ENCODE data around the gene EFCAB6.

The EFCAB6 gene

DNA sequence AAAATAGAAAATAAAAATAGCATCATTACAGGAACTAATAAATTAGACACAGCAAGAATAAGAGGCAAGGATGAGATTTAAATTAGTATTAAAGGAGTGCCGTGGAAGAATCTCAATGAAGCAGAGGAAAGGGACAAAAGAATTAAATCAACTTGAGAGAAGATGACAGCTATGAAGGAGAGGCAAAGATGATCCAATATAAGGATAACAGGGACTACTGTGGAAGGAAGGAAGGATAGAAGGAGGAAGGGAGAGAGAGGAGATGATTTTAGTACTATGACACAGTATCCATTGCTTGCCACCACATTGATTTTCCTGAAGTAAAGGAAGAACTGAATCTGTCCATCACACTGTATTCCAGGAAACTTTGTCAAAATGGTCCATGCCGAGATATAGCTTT lies 98.0 kb downstream of the EFCAB6 start:
- Histone ChIP-seq H3K27me3 (ENCODE audit: control insufficient read depth, low read length) (peaks cover 10% of the 10 kb centered on the region; the same call in 1 of the 2 replicates), H3K9me3 (ENCODE audit: control insufficient read depth, insufficient read depth, low read length) (no peaks in the 10 kb centered on the region), H3F3A (ENCODE audit: control insufficient read depth, insufficient read depth) (no peaks in the 10 kb centered on the region), H3K4me3 (ENCODE audit: low read length) (no peak overlapping the region), H3K79me2 (ENCODE audit: control insufficient read depth, low read length) (no peaks in the 10 kb centered on the region), H3K4me2 (ENCODE audit: low read length) (no peak overlapping the region), H3K27ac (ENCODE audit: low read depth, low read length) (no peak overlapping the region), H3K4me1 (ENCODE audit: control insufficient read depth, low read length) (no peaks in the 10 kb centered on the region), H3K9me2 (replicated peaks; ENCODE audit: control insufficient read depth, low read length) (no peaks in the 10 kb centered on the region), H3K36me3 (ENCODE audit: control insufficient read depth, low read length) (no peaks in the 10 kb centered on the region), H4K20me1 (ENCODE audit: control insufficient read depth, insufficient read depth, low read depth, low read length) (no peaks in the 10 kb centered on the region)
- TF ChIP-seq EZH2phosphoT487 (IDR thresholded peaks at IDR 0.05; ENCODE audit: borderline replicate concordance, low read length) = no peak
- TF ChIP-seq CTCF (IDR thresholded peaks at IDR 0.05; ENCODE audit: low read depth, low read length, poor library complexity, severe bottlenecking) = no peak

- Histone ChIP-seq H3K4me3 (ENCODE audit: low read length) (no peak overlapping the region), H3K4me1 (ENCODE audit: control insufficient read depth, low read length) (no peaks in the 10 kb centered on the region)
- TF ChIP-seq CTCF (IDR thresholded peaks at IDR 0.05; ENCODE audit: low read depth, low read length, poor library complexity, severe bottlenecking) (no peak), EZH2phosphoT487 (IDR thresholded peaks at IDR 0.05; ENCODE audit: borderline replicate concordance, low read length) (no peak)
Measured at GRCh38 chr22:43711681-43712080, 100.4 kb downstream of the EFCAB6 start.

DNA sequence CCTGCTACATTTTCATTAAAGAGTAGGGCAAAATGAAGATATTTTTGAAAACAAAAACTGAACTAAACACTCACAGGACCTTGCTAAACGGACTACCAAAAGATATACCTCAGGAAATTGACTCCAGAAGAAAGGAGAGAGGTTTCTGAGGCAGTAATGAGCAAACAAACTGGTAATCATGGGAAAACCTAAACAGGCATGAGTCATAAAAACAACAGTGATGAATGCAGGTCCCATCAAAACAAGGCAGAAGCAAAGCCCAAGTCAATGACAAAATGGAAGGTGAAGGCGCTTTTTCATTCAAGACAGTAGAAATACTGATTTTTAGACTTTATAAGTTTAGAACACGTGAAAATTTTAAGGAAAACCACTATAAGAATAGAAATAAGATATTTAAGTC lies 104.5 kb downstream of the EFCAB6 start:
- TF ChIP-seq EZH2phosphoT487 (IDR thresholded peaks at IDR 0.05; ENCODE audit: borderline replicate concordance, low read length) (no peak), CTCF (IDR thresholded peaks at IDR 0.05; ENCODE audit: low read depth, low read length, poor library complexity, severe bottlenecking) (no peak)
- Histone ChIP-seq H3F3A (ENCODE audit: control insufficient read depth, insufficient read depth) (no peaks in the 10 kb centered on the region), H3K9me2 (replicated peaks; ENCODE audit: control insufficient read depth, low read length) (no peaks in the 10 kb centered on the region), H3K4me1 (ENCODE audit: control insufficient read depth, low read length) (no peaks in the 10 kb centered on the region), H3K4me2 (ENCODE audit: low read length) (no peak overlapping the region), H3K4me3 (ENCODE audit: low read length) (no peak overlapping the region), H3K79me2 (ENCODE audit: control insufficient read depth, low read length) (no peaks in the 10 kb centered on the region), H4K20me1 (ENCODE audit: control insufficient read depth, insufficient read depth, low read depth, low read length) (no peaks in the 10 kb centered on the region), H3K36me3 (ENCODE audit: control insufficient read depth, low read length) (no peaks in the 10 kb centered on the region), H3K27me3 (ENCODE audit: control insufficient read depth, low read length) (no peaks in the 10 kb centered on the region), H3K27ac (ENCODE audit: low read depth, low read length) (no peak overlapping the region), H3K9me3 (ENCODE audit: control insufficient read depth, insufficient read depth, low read length) (no peaks in the 10 kb centered on the region)

More at GRCh38 chr22:43711681-43712080, 100.4 kb downstream of the EFCAB6 start:
- no peaks in the 10 kb centered on the region for H3F3A ChIP-seq (ENCODE audit: control insufficient read depth, insufficient read depth)
- H4K20me1 ChIP-seq (ENCODE audit: control insufficient read depth, insufficient read depth, low read depth, low read length) = no peaks in the 10 kb centered on the region
- H3K27ac ChIP-seq (ENCODE audit: low read depth, low read length) = no peak overlapping the region
- no peak overlapping the region for H3K4me2 ChIP-seq (ENCODE audit: low read length)
- H3K36me3 ChIP-seq (ENCODE audit: control insufficient read depth, low read length) = no peaks in the 10 kb centered on the region
- H3K79me2 ChIP-seq (ENCODE audit: control insufficient read depth, low read length) = no peaks in the 10 kb centered on the region
- H3K9me2 ChIP-seq (replicated peaks; ENCODE audit: control insufficient read depth, low read length) = no peaks in the 10 kb centered on the region
- H3K27me3 ChIP-seq (ENCODE audit: control insufficient read depth, low read length) = no peaks in the 10 kb centered on the region
- no peaks in the 10 kb centered on the region for H3K9me3 ChIP-seq (ENCODE audit: control insufficient read depth, insufficient read depth, low read length)

All from DOHH2 (cell line).